Sigmoid colon (tissue), 7 donors: ENCODE results near the gene KCNT1. TPM values are rescaled to one million over a fixed set of nuclear protein-coding genes. Genes with fewer than 3 reads are reported as not detected.

Experiments used
- DNase-seq: peaks from one replicate; pipeline ENCODE4 v3.0.0-alpha.2; 2019
- H3K27ac ChIP-seq, 4 donors: fragments of 200-600 bp; sonication (generic); one replicate each; pipeline ENCODE4 v1.5.1; 2016 to 2019; ENCODE audit warnings: mild to moderate bottlenecking in 1 of 4
- H3K27me3 ChIP-seq, 3 donors: fragments of 200-600 bp; sonication (generic); one replicate each; pipeline ENCODE4 v1.5.1; 2019; ENCODE audit warnings: mild to moderate bottlenecking in 1 of 3
- H3K36me3 ChIP-seq, 4 donors: fragments of 200-600 bp; sonication (generic); one replicate each; pipeline ENCODE4 v1.5.1; 2016 to 2019
- H3K4me1 ChIP-seq, 4 donors: fragments of 200-600 bp; sonication (generic); one replicate each; pipeline ENCODE4 v1.5.1; 2017 to 2019
- H3K4me3 ChIP-seq, 4 donors: fragments of 200-600 bp; sonication (generic); one replicate each; pipeline ENCODE4 v1.5.1; 2017 to 2019; ENCODE audit warnings: mild to moderate bottlenecking in 2 of 4, moderate library complexity in 1 of 4
- H3K9me3 ChIP-seq, 4 donors: fragments of 200-600 bp in 3 of 4; sonication (generic) in 3 of 4; one replicate each; pipeline versions ENCODE4 v1.5.1 to v1.6.1; 2013 to 2019
- EP300 ChIP-seq, 4 donors: sonication (generic); formaldehyde crosslinking; IDR thresholded peaks; one replicate each; pipeline ENCODE4 v1.6.1; 2017; ENCODE audit warnings: antibody characterized with exemption in 4 of 4
- POLR2A ChIP-seq, 2 donors: fragments of 450-650 bp; IDR thresholded peaks; one replicate each; pipeline ENCODE4 v1.6.1; 2016; ENCODE audit warnings: antibody characterized with exemption in 2 of 2, mild to moderate bottlenecking in 2 of 2, moderate library complexity in 2 of 2
- POLR2AphosphoS5 ChIP-seq, 4 donors: sonication (generic); formaldehyde crosslinking; IDR thresholded peaks; one replicate each; pipeline ENCODE4 v1.6.1; 2017; ENCODE audit warnings: antibody characterized with exemption in 4 of 4
- WGBS, 2 donors: extraction: QIAGEN DNeasy Blood & Tissue Kit; methylation state at CpG; one replicate each; pipeline ENCODE4 v1.1.7; 2013; 5-methylcytosine and 5-hydroxymethylcytosine counted together
- intact Hi-C: fragments of 100-400 bp; cut with DNase I; formaldehyde crosslinking; loops from one replicate; pipeline ENCODE4 v1.15.1; 2023
- polyA plus RNA-seq, 3 donors: library from polyadenylated mRNA; stranded (reverse); fragments of 200-250 nt; gene quantifications; one replicate each; pipeline ENCODE4 v1.2.3, GENCODE V29; 2013
- total RNA-seq, 4 donors: library from RNA; depleted of rRNA; stranded (reverse); fragments of >200 nt; gene quantifications; one replicate each; pipeline ENCODE4 v1.1.0, GENCODE V29; 2016
- TF ChIP-seq, protein P1 (sequence below), 4 experiments: fragments of 450-650 bp in 3 of 4; fragments of 200-600 bp in 1 of 4; IDR thresholded peaks; one replicate each; pipeline ENCODE4 v1.5.1; 2016 to 2019; ENCODE audit warnings: antibody characterized with exemption in 4 of 4, mild to moderate bottlenecking in 3 of 4, moderate library complexity in 2 of 4
- donor health status: healthy with polysubstance abuse.
- donor health status: Bipolar disorder and iron deficiency.
- donor health status: healthy.

The KCNT1 gene
- total and polyA plus RNA-seq, 7 donors = 0.23 to 0.95 (median 0.32) TPM; not detected in 3

DNA sequence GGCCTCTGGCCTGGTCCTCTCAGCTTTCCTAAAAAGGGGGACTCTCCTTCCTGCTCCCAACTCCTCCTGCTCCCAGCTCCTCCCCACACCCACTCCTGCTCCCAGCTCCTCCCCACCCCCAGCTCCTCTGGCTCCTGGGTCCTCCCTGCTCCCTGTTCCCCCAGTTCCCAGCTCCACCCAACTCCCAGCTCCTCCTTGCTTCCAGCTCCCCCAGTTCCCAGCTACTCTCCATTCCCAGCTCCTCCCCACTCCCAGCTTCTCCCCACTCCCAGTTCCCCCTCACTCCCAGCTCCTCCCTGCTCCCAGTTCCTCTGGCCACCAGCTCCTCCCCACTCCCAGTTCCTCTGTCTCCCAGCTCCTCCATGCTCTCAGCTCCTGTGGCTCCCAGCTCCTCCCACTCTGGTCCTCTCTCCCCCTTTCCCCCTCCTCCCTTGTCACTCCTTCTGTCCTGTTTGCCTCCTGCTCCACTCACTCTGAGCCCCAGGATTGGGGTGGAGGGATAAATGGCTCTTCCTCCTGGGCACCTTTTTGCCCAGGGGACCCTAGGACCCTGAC is 75.7 kb downstream of the KCNT1 start:
- H3K27ac ChIP-seq = no peak overlapping the region
- no peaks in the 10 kb centered on the region for H3K4me1 ChIP-seq
- H3K27me3 ChIP-seq = peaks cover 0 to 16% (median 13%) of the 10 kb centered on the region in 3 donors
- H3K4me3 ChIP-seq = no peak overlapping the region
- no peak for DNase-seq
- no peaks in the 10 kb centered on the region for H3K36me3 ChIP-seq
- intact Hi-C loops = no loop called here
- no peaks in the 10 kb centered on the region for H3K9me3 ChIP-seq
- TF ChIP-seq EP300 (IDR thresholded peaks at IDR 0.05) (no peak), POLR2AphosphoS5 (IDR thresholded peaks at IDR 0.05) (no peak), POLR2A (IDR thresholded peaks at IDR 0.05) (no peak)
- TF ChIP-seq, protein P1, sequence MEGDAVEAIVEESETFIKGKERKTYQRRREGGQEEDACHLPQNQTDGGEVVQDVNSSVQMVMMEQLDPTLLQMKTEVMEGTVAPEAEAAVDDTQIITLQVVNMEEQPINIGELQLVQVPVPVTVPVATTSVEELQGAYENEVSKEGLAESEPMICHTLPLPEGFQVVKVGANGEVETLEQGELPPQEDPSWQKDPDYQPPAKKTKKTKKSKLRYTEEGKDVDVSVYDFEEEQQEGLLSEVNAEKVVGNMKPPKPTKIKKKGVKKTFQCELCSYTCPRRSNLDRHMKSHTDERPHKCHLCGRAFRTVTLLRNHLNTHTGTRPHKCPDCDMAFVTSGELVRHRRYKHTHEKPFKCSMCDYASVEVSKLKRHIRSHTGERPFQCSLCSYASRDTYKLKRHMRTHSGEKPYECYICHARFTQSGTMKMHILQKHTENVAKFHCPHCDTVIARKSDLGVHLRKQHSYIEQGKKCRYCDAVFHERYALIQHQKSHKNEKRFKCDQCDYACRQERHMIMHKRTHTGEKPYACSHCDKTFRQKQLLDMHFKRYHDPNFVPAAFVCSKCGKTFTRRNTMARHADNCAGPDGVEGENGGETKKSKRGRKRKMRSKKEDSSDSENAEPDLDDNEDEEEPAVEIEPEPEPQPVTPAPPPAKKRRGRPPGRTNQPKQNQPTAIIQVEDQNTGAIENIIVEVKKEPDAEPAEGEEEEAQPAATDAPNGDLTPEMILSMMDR (IDR thresholded peaks at IDR 0.05) = no peak

DNA sequence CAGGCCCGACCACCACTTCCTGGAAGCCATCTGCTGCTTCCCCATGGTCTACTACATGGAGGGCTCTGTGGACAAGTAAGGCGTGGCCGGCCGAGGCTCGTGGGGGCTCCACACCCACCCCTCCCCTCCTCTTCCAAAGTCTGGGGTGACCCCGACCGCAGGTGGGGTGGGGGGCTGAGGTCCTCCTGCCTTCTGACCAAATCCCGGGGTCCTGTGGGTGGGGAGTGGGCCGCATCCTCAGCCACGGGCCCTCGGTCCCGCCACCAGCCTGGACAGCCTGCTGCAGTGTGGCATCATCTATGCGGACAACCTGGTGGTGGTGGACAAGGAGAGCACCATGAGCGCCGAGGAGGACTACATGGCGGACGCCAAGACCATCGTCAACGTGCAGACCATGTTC is 76.4 kb downstream of the KCNT1 start:
- H3K27ac ChIP-seq = no peak overlapping the region
- WGBS, 2 donors = 88 to 92% methylated on average over 19 of the region's 19 CpGs
- no peaks in the 10 kb centered on the region for H3K36me3 ChIP-seq
- no peak overlapping the region for H3K4me3 ChIP-seq
- H3K9me3 ChIP-seq = no peaks in the 10 kb centered on the region
- intact Hi-C loops = no loop called here
- TF ChIP-seq, protein P1 (IDR thresholded peaks at IDR 0.05) = no peak
- TF ChIP-seq POLR2AphosphoS5 (IDR thresholded peaks at IDR 0.05) (no peak), POLR2A (IDR thresholded peaks at IDR 0.05) (no peak), EP300 (IDR thresholded peaks at IDR 0.05) (no peak)
- no peak for DNase-seq
- H3K27me3 ChIP-seq = peaks cover 0 to 18% (median 6%) of the 10 kb centered on the region in 3 donors
- no peaks in the 10 kb centered on the region for H3K4me1 ChIP-seq

DNA sequence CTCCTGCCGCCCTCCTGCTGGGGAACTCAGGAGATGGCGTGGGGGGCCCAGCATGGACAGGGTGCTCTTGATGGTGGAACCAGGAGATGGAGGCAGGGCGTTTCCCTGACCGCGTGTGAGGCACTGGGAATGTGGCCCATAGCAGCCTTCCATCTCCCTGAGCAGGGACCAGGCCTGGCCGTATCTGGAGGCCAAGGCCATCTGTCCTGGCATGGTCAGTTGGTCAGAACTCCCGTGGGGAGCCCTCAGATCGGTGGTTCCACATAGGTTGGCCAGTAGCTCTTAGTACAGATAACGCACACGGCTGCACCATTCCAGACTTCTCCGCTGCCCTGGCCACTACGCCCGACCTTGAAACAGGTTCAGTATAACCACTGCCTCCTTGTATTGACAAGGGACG is 77.6 kb downstream of the KCNT1 start:
- H3K9me3 ChIP-seq = no peaks in the 10 kb centered on the region
- no peak overlapping the region for H3K27ac ChIP-seq
- 79 to 87% methylated on average over 14 of the region's 14 CpGs for WGBS, 2 donors
- intact Hi-C loops = no loop called here
- no peak for DNase-seq
- no peaks in the 10 kb centered on the region for H3K36me3 ChIP-seq
- H3K4me3 ChIP-seq = no peak overlapping the region
- TF ChIP-seq POLR2AphosphoS5 (IDR thresholded peaks at IDR 0.05) = no peak
- TF ChIP-seq, protein P1 (IDR thresholded peaks at IDR 0.05) = no peak
- TF ChIP-seq POLR2A (IDR thresholded peaks at IDR 0.05) = no peak
- TF ChIP-seq EP300 (IDR thresholded peaks at IDR 0.05) = no peak
- peaks cover 0 to 20% (median 6%) of the 10 kb centered on the region in 3 donors for H3K27me3 ChIP-seq
- no peaks in the 10 kb centered on the region for H3K4me1 ChIP-seq

DNA sequence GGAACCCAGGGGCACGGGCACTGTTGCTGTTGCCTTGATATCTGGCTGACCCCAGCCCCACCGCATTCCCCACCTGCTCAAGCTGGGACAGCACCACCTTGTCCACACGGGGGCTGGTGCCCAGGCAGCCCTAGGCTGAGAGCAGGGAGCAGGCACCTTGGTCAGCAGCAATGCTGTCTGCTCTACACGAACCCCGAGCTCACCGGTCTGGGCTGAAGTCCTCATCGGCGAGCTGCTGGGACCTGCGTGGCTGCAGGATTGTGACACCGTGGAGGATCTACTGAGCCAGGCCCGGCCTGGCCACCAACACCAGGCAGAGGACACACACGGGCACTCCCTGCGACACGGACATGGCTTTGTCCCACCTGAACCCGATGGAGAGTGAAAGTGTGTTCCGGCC is 78.1 kb downstream of the KCNT1 start:
- peaks cover 0 to 22% (median 6%) of the 10 kb centered on the region in 3 donors for H3K27me3 ChIP-seq
- no peaks in the 10 kb centered on the region for H3K9me3 ChIP-seq
- WGBS, 2 donors = 83 to 88% methylated on average over 16 of the region's 16 CpGs

More for the DNA sequence above, 78.1 kb downstream of the KCNT1 start:
- no peak overlapping the region for H3K4me3 ChIP-seq
- H3K4me1 ChIP-seq = no peaks in the 10 kb centered on the region
- H3K27ac ChIP-seq = no peak overlapping the region
- no peak for DNase-seq
- TF ChIP-seq, protein P1 (IDR thresholded peaks at IDR 0.05) = no peak
- TF ChIP-seq POLR2AphosphoS5 (IDR thresholded peaks at IDR 0.05) (no peak), EP300 (IDR thresholded peaks at IDR 0.05) (no peak), POLR2A (IDR thresholded peaks at IDR 0.05) (no peak)
- intact Hi-C loops = no loop called here
- no peaks in the 10 kb centered on the region for H3K36me3 ChIP-seq
